Astrocyte (in vitro differentiated cells and primary cell): ENCODE measurements around the gene JAKMIP3. TPM values are rescaled to one million over a fixed set of nuclear protein-coding genes. Genes with fewer than 3 reads are reported as not detected.

Experiments used
- DNase-seq: peaks from one replicate; pipeline ENCODE4 v3.0.0-alpha.2; 2010; ENCODE audit warnings: low read depth
- FAIRE-seq: peaks from 2 replicates; lab custom pipeline; 2011; peaks lifted over from hg19 to GRCh38; lab: Jason Lieb, UNC
- H2AFZ ChIP-seq: 2 replicates; pipeline ENCODE4 v1.6.0; 2012; ENCODE audit warnings: low read depth, low read length, inconsistent platforms
- H3K27ac ChIP-seq: 2 replicates; pipeline ENCODE4 v1.5.1; 2011; ENCODE audit warnings: low read depth, low read length, inconsistent platforms
- H3K27me3 ChIP-seq: 2 replicates; pipeline ENCODE4 v1.6.0; 2011; ENCODE audit warnings: low read length, inconsistent platforms; ENCODE audit not compliant: insufficient read depth
- H3K36me3 ChIP-seq: 2 replicates; pipeline ENCODE4 v1.5.1; 2011; ENCODE audit warnings: low read length, inconsistent platforms; ENCODE audit not compliant: insufficient read depth
- H3K4me1 ChIP-seq: 2 replicates; pipeline ENCODE4 v1.5.1; 2011; ENCODE audit warnings: low read length, inconsistent platforms; ENCODE audit not compliant: insufficient read depth
- H3K4me2 ChIP-seq: 2 replicates; pipeline ENCODE4 v1.6.0; 2012; ENCODE audit warnings: low read length, inconsistent platforms
- H3K4me3 ChIP-seq: 2 replicates; pipeline ENCODE4 v1.5.1; 2011; ENCODE audit warnings: low read depth, mild to moderate bottlenecking, low read length, inconsistent platforms; ENCODE audit not compliant: insufficient read depth
- H3K79me2 ChIP-seq: 2 replicates; pipeline ENCODE4 v1.6.0; 2012; ENCODE audit warnings: mild to moderate bottlenecking, low read length, inconsistent platforms; ENCODE audit not compliant: insufficient read depth
- H3K9ac ChIP-seq: 2 replicates; pipeline ENCODE4 v1.6.0; 2012; ENCODE audit warnings: mild to moderate bottlenecking, low read length, inconsistent platforms
- H3K9me3 ChIP-seq: 2 replicates; pipeline ENCODE4 v1.5.1; 2012; ENCODE audit warnings: low read depth, mild to moderate bottlenecking, low read length, inconsistent platforms; ENCODE audit not compliant: insufficient read depth
- H4K20me1 ChIP-seq: 2 replicates; pipeline ENCODE4 v1.6.0; 2012; ENCODE audit warnings: low read length, inconsistent platforms; ENCODE audit not compliant: insufficient read depth
- H3K27ac Mint-ChIP-seq: one replicate; pipeline ENCODE4 v1.8.0; 2021; ENCODE audit warnings: mild to moderate bottlenecking, mixed read lengths; ENCODE audit not compliant: unreplicated experiment
- H3K27me3 Mint-ChIP-seq: one replicate; pipeline ENCODE4 v1.8.0; 2021; ENCODE audit warnings: low read depth, mixed read lengths; ENCODE audit not compliant: unreplicated experiment
- H3K36me3 Mint-ChIP-seq: one replicate; pipeline ENCODE4 v1.8.0; 2021; ENCODE audit warnings: low read depth, mixed read lengths; ENCODE audit not compliant: unreplicated experiment
- H3K4me1 Mint-ChIP-seq: one replicate; pipeline ENCODE4 v1.8.0; 2021; ENCODE audit warnings: low read depth, mixed read lengths; ENCODE audit not compliant: unreplicated experiment
- H3K4me3 Mint-ChIP-seq: one replicate; pipeline ENCODE4 v1.8.0; 2021; ENCODE audit warnings: mild to moderate bottlenecking, moderate library complexity, mixed read lengths; ENCODE audit not compliant: unreplicated experiment
- H3K9me3 Mint-ChIP-seq: one replicate; pipeline ENCODE4 v1.8.0; 2021; ENCODE audit warnings: mild to moderate bottlenecking, mixed read lengths; ENCODE audit not compliant: unreplicated experiment
- CTCF ChIP-seq: IDR thresholded peaks from 2 replicates; pipeline ENCODE4 v1.5.1; 2011; ENCODE audit warnings: low read depth, mild to moderate bottlenecking, inconsistent platforms, low read length, moderate library complexity; ENCODE audit not compliant: insufficient read depth
- EZH2 ChIP-seq: IDR thresholded peaks from 2 replicates; pipeline ENCODE4 v1.6.1; 2012; ENCODE audit warnings: mild to moderate bottlenecking, low read length, inconsistent platforms; ENCODE audit not compliant: insufficient read depth
- total RNA-seq: library from RNA; stranded (reverse); gene quantifications from 2 replicates; pipeline ENCODE4 v1.2.1, GENCODE V29; 2021

Gene JAKMIP3
- total RNA-seq, 1 donor from 2014 or later = 0.54 TPM

- Histone ChIP-seq H3K27me3 (no peaks in the 10 kb centered on the region), H3K4me2 (no peak overlapping the region), H3K36me3 (no peaks in the 10 kb centered on the region), H3K79me2 (no peaks in the 10 kb centered on the region), H3K4me3 (no peak overlapping the region), H3K4me1 (no peaks in the 10 kb centered on the region), H2AFZ (no peak overlapping the region), H4K20me1 (no peaks in the 10 kb centered on the region), H3K27ac (no peak overlapping the region), H3K9me3 (peaks cover 5% of the 10 kb centered on the region), H3K9ac (no peak overlapping the region)
- Mint-ChIP-seq H3K9me3 (peaks cover 2% of the 10 kb centered on the region), H3K4me1 (peaks cover 11% of the 10 kb centered on the region), H3K4me3 (no peak overlapping the region), H3K27me3 (peaks cover 49% of the 10 kb centered on the region), H3K36me3 (no peaks in the 10 kb centered on the region), H3K27ac (no peak overlapping the region)
- no peak for TF ChIP-seq EZH2
- no peak for TF ChIP-seq CTCF
- no peak for DNase-seq
- FAIRE-seq = no peak
Measured at GRCh38 chr10:132100091-132100481, 34.3 kb downstream of the JAKMIP3 start.

GRCh38 chr10:132100556-132101349, 35.0 kb downstream of the JAKMIP3 start:
- H3K27me3 Mint-ChIP-seq = peaks cover 49% of the 10 kb centered on the region
- DNase-seq (no peak), FAIRE-seq (no peak)
- H3K36me3 ChIP-seq = no peaks in the 10 kb centered on the region
- no peaks in the 10 kb centered on the region for H3K4me1 ChIP-seq
- TF ChIP-seq EZH2 = no peak
- TF ChIP-seq CTCF = no peak
- peaks cover 8% of the 10 kb centered on the region for H3K4me1 Mint-ChIP-seq
- H3K79me2 ChIP-seq = no peaks in the 10 kb centered on the region
- no peaks in the 10 kb centered on the region for H3K9me3 Mint-ChIP-seq
- H3K4me3 Mint-ChIP-seq = no peak overlapping the region
- H3K27me3 ChIP-seq = no peaks in the 10 kb centered on the region
- no peak overlapping the region for H3K4me3 ChIP-seq
- H3K9me3 ChIP-seq = peaks cover 6% of the 10 kb centered on the region
- no peak overlapping the region for H3K4me2 ChIP-seq
- H3K27ac Mint-ChIP-seq = no peak overlapping the region
- H3K27ac ChIP-seq = no peak overlapping the region
- no peaks in the 10 kb centered on the region for H3K36me3 Mint-ChIP-seq
- H2AFZ ChIP-seq = no peak overlapping the region
- no peak overlapping the region for H3K9ac ChIP-seq
- H4K20me1 ChIP-seq = no peaks in the 10 kb centered on the region

GRCh38 chr10:132101529-132101928, 35.8 kb downstream of the JAKMIP3 start:
- TF ChIP-seq CTCF (no peak), EZH2 (no peak)
- Mint-ChIP-seq H3K4me1 (peaks cover 3% of the 10 kb centered on the region), H3K4me3 (no peak overlapping the region), H3K27ac (no peak overlapping the region), H3K36me3 (no peaks in the 10 kb centered on the region), H3K9me3 (no peaks in the 10 kb centered on the region), H3K27me3 (peaks cover 49% of the 10 kb centered on the region)
- Histone ChIP-seq H2AFZ (no peak overlapping the region), H3K9me3 (peaks cover 6% of the 10 kb centered on the region), H4K20me1 (no peaks in the 10 kb centered on the region), H3K27ac (no peak overlapping the region), H3K27me3 (no peaks in the 10 kb centered on the region), H3K4me2 (no peak overlapping the region), H3K4me3 (no peak overlapping the region), H3K79me2 (no peaks in the 10 kb centered on the region), H3K4me1 (no peaks in the 10 kb centered on the region), H3K36me3 (no peaks in the 10 kb centered on the region), H3K9ac (no peak overlapping the region)
- FAIRE-seq = no peak
- DNase-seq = no peak
